ENCODE data around the gene DGKB. TPM values are rescaled to one million over a fixed set of nuclear protein-coding genes. Genes with fewer than 3 reads are reported as not detected.

The DGKB gene
- total RNA-seq, 1 donor from 2014 or later, result 0.30 TPM

DNA sequence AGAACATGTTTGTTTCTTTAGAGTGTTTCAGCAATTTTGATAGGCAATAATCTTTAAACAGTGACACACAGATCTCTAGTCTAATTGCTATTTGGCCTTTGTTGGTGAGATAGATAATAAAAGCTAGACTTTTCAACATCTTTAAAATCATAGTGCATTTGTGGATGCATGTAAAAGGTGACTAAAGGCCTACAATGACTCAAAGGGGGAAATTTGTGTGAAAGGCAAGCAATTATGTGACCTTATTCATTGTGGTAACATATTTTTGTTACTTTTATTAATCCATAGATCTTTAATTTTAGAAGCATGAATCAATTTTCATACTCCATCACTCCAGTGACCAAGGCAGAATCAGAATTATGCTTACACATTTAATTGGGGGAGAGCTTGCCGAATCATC lies 299.7 kb downstream of the DGKB start:
- no peak overlapping the region for H3K4me3 ChIP-seq
- no peaks in the 10 kb centered on the region for H3K27me3 ChIP-seq (ENCODE audit: low read depth)
- no peak overlapping the region for H3K27ac ChIP-seq (replicated peaks)
- intact Hi-C loops (cut with micrococcal nuclease), result no loop called here
- H3K9me3 ChIP-seq (replicated peaks), result peaks cover 5% of the 10 kb centered on the region
- peaks cover 9% of the 10 kb centered on the region for H3K4me1 ChIP-seq
- no peak for DNase-seq
- no peak for TF ChIP-seq CTCF (IDR thresholded peaks at IDR 0.05; ENCODE audit: borderline replicate concordance)
- H3K36me3 ChIP-seq, result no peaks in the 10 kb centered on the region

- intact Hi-C loops (cut with micrococcal nuclease), result no loop called here
- H3K27me3 ChIP-seq (ENCODE audit: low read depth), result no peaks in the 10 kb centered on the region
- H3K9me3 ChIP-seq (replicated peaks), result peaks cover 8% of the 10 kb centered on the region
- no peak for DNase-seq
- H3K4me1 ChIP-seq, result peaks cover 8% of the 10 kb centered on the region
- no peak for TF ChIP-seq CTCF (IDR thresholded peaks at IDR 0.05; ENCODE audit: borderline replicate concordance)
- no peak overlapping the region for H3K4me3 ChIP-seq
- no peaks in the 10 kb centered on the region for H3K36me3 ChIP-seq
- no peak overlapping the region for H3K27ac ChIP-seq (replicated peaks)
These were observed 301.7 kb downstream of the DGKB start for GRCh38 chr7:14600766-14601367.

GRCh38 chr7:14598978-14599377 lies 303.6 kb downstream of the DGKB start:
- no peaks in the 10 kb centered on the region for H3K27me3 ChIP-seq (ENCODE audit: low read depth)
- no peak overlapping the region for H3K4me3 ChIP-seq
- DNase-seq, result no peak
- no peak for TF ChIP-seq CTCF (IDR thresholded peaks at IDR 0.05; ENCODE audit: borderline replicate concordance)
- peaks cover 8% of the 10 kb centered on the region for H3K9me3 ChIP-seq (replicated peaks)
- H3K27ac ChIP-seq (replicated peaks), result peak overlapping the region; percentile 76
- intact Hi-C loops (cut with micrococcal nuclease), result no loop called here
- H3K36me3 ChIP-seq, result no peaks in the 10 kb centered on the region
- H3K4me1 ChIP-seq, result peaks cover 9% of the 10 kb centered on the region

GRCh38 chr7:14596421-14596820 lies 306.1 kb downstream of the DGKB start:
- no peak for DNase-seq
- Histone ChIP-seq H3K4me3 (no peak overlapping the region), H3K9me3 (replicated peaks) (peaks cover 8% of the 10 kb centered on the region), H3K27me3 (ENCODE audit: low read depth) (no peaks in the 10 kb centered on the region), H3K4me1 (peaks cover 9% of the 10 kb centered on the region), H3K36me3 (no peaks in the 10 kb centered on the region), H3K27ac (replicated peaks) (no peak overlapping the region)
- intact Hi-C loops (cut with micrococcal nuclease), result no loop called here
- no peak for TF ChIP-seq CTCF (IDR thresholded peaks at IDR 0.05; ENCODE audit: borderline replicate concordance)

DNA sequence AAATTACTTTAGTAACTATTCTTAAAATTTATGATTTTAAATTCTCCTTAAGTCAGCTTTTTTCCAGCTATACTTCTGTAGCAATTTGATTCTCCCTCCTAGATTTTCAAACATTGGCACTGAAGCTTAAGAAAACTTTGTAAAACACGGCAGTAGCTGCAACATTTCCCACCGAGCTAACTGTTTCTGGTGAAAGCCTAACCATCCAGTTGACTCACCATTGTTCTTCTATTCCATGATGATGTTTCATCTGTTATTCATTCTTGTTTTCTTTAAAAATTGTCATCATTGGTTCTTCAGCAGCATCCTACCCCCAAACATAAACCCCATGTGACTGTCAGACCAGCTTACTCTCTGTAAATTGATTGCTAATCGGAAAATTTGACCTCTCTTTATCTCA lies 312.3 kb downstream of the DGKB start:
- DNase-seq, result no peak
- no peak for TF ChIP-seq CTCF (IDR thresholded peaks at IDR 0.05; ENCODE audit: borderline replicate concordance)
- intact Hi-C loops (cut with micrococcal nuclease), result loop anchor here (5.0 kb wide), 1 partner anchor 1143 kb away; no protein-coding TSS in a partner anchor
- no peaks in the 10 kb centered on the region for H3K27me3 ChIP-seq (ENCODE audit: low read depth)
- H3K27ac ChIP-seq (replicated peaks), result no peak overlapping the region
- no peaks in the 10 kb centered on the region for H3K36me3 ChIP-seq
- peaks cover 3% of the 10 kb centered on the region for H3K4me1 ChIP-seq
- H3K4me3 ChIP-seq, result no peak overlapping the region
- peaks cover 13% of the 10 kb centered on the region for H3K9me3 ChIP-seq (replicated peaks)

Data from left ventricle myocardium inferior (tissue), 1 donor.